ENCODE measurements around the gene RPUSD4. TPM values are rescaled to one million over a fixed set of nuclear protein-coding genes. Genes with fewer than 3 reads are reported as not detected.

RPUSD4 gene
- total RNA-seq, 1 donor from 2014 or later: 18.7 TPM

DNA sequence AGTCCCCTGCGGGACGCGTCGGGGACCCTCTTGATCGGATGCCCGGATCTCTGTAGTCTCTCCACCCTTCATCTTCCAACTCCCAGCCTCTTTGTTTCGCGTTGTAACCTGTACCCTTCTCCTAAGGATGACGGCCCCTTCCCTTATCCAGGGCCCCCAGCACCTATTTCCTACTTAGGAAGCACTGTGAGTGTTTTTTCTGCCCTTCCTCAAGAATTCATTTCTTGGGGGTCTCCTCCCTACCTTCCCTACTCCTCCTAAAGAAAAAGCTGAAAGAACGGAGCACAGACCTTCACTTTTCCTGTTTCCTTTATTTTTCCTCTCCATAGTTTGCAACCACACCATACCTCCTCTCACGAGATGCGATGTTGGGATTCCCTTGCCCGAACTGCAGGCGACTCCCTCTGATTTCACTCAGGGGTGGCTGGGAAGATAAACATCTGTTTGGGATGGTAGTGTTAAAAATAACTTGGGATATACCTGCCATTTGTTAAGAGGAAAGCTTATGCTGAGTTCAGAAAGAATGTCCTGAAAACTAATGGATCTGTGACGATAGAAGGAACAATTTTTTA is 725 bp upstream of the RPUSD4 start:
- DNase-seq (ENCODE audit: low spot score): no peak

DNA sequence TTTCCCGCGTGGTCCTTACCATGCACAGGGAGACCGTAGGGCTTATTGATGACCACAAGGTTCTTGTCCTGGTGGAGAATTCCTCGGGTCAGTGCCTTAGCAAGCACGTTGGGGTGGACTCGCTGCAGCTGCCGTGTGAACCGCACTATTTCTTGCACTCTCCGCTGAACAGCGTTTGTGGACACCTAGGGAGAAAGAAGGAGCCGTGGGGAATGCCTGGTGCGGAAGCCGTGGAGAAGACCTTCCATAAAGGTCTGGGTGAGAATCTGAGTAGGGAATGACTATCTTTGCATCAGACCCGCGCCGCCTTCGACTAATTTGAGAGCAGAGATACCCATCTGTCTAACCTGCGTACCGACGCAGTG is 597 bp downstream of the RPUSD4 start:
- DNase-seq (ENCODE audit: low spot score): no peak

DNA sequence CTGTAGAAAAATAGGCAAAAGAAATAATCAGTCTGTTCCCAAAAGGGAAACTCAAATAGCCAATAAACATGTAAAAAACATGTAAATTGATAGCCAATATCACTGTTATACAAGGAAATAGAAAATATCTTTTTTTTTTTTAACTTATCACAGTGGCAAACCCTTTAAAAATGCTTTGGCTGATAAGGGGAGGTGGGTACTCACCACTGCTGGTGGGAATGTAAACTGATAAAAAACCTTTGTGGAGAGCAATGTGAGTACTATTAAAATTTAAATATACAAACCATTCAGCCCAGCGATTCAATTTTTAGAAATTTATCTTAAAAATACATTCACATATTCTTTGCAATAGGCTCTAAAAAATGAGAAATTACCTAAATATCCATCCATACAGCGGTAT is 3.6 kb downstream of the RPUSD4 start:
- DNase-seq (ENCODE audit: low spot score): no peak

DNA sequence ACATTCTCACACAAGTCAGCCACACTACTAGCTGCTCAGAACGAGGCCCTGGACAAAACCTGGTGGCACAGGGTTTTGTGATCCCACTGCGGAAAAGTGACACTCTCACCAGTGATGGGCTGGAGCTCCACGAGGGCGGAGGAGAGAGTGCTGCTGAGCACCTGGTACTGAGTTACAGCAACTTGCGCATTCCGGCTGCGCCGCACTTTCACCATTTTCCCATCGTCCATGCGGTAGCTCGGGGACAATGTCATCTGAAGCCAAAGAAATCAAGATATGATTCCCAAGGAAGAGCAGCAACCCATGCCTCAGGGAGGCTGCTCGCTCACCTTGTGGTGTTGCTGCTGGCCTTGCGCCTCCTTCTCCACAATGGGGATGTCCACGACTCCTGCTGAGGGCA is 6.1 kb downstream of the RPUSD4 start:
- no peak for DNase-seq (ENCODE audit: low spot score)

DNA sequence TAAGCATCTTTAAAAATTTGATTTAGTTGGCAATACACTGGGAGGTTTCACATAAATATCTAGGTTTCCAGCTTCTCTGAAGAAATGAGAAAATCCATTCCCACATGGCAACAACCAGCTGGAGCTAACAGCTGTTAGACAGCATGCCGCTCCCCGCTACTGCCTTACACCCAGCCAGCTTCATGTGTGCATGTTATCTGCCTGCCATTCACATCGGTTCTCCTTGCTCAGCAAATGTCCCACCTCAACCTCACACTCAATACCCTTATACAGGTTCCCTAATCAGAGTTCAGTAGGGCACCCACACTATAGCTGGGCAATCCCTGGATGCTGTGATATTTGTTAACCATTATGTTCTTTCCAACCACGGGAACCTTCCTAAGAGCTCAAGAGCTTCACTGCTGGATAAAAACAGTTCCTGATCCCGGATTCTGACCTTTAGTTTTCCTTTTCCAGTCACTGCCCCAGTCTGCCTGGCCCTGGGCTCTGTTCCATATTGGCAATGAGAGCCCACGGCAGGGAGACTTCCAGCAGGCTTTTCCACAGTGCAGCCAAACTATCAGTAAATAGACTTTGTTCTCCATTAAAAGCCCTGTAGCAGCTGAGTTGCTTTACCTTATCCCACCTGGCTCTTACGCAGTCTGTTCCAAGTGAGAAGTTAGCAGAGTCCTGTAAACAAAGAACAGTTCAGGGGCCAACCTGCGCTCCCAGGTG is 8.6 kb downstream of the RPUSD4 start:
- DNase-seq (ENCODE audit: low spot score): no peak

DNA sequence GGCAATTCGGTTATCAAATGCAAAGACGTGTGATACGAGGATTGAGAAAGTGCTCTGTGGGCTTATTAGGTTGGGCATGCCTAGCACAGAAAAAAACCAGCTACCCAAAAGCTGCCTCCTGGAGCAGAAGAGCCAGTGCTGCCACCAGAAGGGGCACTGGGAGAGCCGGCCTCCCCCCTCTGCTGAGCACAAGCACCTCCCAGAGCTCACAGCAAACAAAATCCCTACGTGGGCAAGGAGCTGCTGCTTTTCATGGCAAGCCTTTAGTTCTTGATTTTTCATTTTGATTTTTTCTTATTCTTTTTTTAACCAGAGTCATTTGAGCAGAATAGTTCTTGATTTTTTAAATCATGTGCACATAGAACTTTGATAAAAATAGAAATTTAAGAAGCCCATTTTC is 12.8 kb downstream of the RPUSD4 start:
- DNase-seq (ENCODE audit: low spot score): no peak

DNA sequence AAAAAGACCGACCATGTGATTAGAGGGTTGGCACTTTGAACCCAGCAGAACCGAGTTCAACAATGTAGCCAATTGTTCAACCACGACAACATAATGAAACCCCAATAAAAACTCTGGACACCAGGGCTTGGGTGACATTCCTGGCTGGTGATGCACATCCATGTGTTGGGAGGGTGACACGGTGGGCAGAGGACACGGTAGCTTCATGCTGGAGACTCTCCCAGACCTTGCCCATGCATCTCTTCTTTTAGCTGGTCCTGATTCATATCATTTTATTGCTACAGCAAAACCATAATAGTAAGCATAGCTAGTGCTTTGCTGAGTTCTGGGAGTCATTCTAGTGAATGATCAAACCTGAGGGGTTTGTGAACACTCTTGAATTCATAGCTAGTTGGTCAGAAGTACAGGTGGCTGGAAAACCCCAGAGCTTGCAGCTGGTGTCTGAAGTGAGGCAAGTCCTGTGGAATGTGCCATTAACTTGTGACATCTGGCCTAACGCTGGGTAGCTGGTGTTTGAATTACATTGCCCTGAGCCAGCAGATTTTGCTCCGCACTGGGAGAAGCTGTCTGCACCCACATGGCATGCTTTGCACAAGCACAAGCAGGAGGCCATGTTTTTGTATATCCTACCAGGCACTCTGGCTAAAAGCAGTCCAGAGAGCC is 14.0 kb downstream of the RPUSD4 start:
- DNase-seq (ENCODE audit: low spot score): no peak

DNA sequence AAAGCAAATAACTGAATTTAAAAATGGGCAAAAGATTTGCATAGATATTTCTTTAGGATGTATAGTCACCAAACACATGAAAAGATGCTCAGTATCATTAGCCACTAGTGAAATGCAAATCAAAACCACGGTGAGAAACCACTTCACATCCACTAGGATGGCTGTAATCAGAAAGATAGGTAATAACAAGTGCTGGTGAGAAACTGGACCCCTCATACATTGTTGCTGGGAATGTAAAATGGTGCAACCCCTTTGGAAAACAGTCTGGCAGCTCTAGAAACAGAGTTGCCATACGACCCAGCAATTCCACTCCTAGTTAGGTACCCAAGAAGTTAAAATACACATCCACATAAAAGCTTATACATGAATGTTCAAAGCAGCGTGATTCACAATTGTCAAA is 16.3 kb downstream of the RPUSD4 start:
- DNase-seq (ENCODE audit: low spot score): no peak

DNA sequence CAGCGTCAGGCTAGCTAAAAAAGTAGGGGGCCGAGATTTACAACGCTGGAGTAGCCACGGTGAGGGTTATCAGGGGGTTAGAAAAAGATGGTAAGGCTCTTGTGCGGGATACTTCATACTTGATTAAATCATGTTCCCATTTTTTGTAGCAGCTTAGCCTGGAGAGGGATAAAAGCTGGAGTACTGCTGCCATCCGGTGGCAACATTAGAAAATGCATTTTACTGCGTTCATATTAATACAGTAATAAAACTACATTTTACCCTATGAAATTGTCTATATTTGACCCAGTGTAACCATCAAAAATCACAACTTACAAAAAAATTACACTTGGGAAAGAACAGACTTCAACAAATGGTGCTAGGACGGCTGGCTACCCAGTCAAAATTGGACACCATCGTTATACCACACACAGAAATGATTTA is 17.3 kb downstream of the RPUSD4 start:
- peak; percentile 33 for DNase-seq (ENCODE audit: low spot score)

DNA sequence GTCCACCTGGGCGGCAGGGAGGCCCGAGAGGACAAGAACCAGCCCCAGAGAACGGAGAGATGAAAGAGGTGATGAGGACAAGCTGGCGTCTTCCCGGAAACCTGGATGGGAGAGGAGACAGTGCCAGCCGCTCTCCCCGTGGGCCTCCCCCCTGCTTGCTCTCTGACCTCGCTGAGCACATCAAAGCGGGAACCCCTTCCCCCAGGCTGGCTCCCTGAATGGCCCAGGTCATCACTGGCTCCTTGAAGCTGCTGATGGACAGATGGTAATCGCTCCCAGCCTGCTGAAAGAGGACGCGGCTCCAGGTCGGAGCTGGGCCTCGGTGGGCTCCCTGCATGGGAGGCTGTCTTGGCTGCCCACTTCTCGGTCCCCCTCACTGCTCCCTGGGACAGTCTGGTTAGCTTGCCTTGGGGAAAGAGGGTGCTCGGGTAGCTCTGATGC is 18.4 kb downstream of the RPUSD4 start:
- no peak for DNase-seq (ENCODE audit: low spot score)

DNA sequence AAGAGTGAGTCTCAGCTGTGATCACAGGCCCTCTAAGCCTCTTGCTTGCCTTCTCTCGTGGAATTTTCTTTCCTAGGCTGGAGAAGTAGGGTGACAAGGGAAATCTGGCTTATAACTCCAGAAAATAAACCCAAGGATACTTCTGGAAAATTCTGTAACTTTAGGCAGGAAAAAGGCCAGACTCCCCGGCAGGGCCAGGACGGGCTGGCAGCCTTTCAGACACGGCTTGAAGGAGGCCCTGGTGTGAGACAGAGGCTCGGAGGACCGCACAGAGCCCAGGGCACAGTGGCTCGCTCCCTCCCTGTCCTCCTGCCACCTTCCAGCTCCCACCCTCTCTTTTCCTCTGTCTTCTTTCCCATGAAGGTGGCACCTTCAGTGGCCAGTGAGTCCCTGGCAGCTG is 19.1 kb downstream of the RPUSD4 start:
- no peak for DNase-seq (ENCODE audit: low spot score)

DNA sequence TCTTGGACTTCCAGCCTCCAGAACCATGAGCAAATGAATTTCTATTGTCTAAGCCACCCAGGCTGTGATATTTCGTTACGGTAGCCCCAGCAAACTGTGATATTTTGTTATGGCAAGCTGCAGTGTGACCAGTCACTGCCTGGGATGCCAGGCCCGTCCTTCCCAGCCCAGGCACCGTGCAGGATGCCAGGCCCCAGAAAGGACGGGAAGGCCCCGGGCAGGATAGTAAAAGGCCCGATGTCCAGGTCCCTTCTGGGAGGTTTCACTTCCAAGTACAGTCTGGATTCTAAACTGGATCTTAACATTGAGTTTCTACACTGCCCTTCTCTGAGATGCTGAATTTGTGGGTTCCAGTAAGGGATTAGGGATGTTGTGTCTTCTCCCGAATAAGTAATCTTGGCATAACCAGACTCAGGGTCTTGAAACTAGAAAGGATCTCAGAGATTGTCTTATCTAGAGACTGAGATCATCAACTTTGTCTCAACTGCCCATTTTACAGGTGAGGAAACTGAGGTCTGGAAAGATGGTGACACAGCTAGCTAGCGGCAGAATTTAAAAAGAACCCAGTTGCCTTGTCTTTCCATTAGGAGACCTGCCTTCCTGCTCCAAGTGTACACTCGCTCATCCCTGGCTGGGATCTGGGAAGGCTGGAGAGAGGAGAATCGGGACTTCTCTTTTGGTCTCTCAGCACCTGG is 19.9 kb downstream of the RPUSD4 start:
- no peak for DNase-seq (ENCODE audit: low spot score)

DNA sequence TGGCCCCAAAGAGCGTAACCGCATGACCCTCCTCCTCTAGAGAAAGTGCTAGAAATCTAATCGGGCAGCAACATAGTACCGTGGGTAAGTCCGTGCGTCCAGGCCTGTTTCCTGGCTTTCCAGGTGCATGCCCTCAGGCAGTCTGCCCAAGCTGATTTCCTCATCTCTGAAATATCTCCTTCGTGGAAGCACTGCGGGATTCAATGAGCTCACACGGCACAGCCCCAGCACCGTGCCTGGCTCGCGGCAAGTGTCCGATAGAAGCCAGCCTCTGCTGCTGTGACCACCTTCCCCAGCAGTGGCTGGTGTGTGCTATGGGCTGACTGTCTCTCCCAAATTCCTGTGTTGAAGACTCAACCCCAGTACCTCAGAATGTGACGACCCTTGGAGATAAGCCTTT is 20.7 kb downstream of the RPUSD4 start:
- DNase-seq (ENCODE audit: low spot score): no peak

DNA sequence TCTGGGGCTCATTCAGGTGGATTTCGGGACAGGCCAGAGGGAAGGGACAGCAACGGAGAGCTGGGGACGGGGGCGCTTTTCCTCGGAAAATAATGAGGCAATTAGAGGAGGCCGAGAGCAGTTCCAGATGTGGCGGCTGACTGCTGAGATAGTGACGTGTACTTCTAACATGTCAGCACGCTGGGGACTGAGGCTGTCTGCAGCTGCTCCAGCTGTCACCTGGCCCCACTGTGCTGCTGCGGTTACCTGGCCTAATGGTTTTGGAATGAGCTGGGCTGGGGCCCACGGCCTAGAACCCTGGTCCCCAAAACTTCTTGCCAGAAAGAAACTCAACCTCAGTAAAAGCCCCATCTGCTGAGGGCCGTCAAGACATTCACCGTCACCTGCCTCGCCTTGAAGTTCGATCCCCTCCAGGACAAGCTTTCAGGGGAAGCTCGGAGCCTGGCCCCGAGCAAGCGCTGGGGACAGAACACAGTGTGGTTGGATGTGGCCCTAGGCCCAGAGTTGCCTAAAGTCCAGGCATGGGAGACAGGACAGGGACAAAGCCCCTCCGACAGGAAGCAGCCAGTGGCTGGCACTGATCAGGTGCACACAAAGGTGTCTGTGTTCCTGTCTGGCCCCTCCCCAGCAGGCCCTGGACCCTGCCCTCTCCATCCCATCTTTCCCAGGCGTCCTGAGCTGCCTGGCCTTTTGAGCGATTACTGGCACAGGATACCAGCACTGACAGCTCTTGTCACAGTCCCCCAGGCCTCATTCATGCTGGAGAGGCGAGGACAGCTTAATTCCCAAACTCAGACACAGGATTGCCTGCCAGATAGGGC is 22.1 kb downstream of the RPUSD4 start:
- DNase-seq (ENCODE audit: low spot score): no peak

DNA sequence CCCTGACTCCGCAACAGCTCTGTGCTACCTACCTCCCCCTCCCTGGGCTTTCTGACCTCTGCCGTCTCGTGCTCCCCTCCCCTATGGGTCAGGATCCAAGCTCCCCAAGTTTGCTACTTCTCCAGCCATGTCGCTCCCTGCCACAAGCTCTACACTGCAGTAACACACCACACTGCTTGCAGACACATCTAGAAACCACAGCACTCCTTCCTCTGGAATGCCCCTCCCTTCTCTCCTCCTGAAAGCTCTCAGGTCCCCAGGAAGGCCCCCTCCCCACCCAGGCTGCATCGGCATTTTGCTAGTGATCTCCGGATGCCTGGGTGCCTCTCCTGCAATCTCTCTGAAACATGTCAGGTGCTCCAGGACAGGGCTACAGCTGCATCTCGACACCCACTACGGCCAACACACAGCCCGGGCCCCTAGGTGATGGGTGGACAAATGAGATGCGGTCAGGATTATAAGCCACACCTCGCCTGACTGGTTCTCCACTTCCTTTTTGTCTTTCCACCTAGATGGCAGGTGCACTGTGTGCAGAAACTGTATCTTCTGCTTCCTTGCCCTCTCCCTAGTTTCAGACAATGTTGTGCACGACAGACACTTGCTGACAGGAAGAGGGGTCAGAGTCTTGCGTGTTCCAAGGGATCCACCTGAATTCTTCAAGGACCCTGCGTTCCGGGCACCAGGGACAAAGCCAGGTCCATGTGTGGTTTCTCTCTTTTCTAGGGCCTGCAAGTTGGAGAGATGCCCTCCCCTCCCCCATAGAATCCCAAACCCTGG is 22.9 kb downstream of the RPUSD4 start:
- no peak for DNase-seq (ENCODE audit: low spot score)

DNA sequence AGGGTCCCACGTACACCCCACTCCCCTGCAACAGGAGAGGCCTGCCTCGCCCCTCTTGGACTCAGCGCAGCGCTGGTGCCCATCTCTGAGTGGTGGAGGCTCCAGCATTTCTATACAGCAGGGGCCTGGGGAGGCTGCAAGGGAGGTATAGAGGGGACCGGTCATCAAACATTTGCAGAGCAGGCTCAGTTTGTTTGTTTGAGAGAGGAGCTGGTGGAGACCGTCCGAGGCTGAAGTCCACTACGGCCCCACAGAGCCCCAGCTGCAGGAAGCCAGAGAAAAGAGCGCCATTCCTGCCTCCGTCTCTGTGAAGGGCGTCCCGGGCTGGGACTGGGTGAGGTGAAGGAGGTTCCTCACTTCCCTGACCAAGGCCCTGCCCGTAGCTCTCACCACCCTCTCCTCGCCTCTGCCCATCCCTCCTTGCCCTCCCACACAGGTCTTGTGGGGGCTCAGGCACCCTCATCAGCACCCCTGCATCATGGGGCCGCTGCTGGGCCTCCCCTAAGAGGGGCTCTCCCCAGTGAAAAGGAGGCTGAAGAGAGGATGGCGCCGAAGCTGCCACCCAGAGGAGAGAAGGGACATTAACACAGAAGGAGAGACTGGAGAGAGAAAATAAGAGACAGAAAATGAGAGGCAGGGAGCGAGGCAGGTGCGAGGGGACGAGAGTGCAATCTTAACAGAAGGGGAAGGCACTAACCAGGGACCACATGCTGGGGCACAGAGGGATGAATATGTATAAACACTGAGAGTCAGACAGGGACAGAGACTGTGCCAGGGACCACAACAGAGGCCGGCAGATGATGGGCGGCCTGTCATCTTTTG is 24.5 kb downstream of the RPUSD4 start:
- no peak for DNase-seq (ENCODE audit: low spot score)

DNA sequence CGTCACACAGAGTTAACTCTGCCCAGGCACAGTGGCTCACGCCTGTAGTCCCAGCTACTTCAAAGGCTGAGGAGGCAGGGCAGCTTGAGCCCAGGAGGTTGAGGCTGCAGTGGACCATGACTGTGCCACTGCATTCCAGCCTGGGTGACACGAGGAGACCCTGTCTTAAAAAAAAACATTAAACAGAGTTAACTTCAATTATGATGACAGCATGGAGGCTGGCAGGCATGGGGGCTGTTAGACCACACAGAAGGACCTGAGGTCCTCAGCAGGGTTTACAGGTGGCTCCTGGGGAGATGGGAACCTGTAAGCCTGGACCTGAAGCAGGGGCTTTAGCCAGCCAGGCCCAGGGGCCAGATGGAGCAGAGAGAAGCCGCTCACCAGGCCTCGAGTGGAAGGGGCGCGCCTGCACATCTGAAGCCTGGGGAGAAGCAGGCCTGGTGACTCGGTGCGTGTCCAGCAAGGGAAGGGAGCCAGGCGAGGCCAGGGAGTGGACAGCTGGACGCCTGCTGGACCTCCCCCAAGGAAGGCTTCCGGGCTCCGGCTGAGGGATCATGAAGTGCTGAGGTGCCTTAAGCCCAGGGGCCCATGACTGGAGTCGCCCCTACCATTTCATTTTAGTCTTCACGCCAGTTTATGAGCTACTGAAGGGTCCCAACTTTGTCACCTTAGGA is 25.3 kb downstream of the RPUSD4 start:
- DNase-seq (ENCODE audit: low spot score): no peak

DNA sequence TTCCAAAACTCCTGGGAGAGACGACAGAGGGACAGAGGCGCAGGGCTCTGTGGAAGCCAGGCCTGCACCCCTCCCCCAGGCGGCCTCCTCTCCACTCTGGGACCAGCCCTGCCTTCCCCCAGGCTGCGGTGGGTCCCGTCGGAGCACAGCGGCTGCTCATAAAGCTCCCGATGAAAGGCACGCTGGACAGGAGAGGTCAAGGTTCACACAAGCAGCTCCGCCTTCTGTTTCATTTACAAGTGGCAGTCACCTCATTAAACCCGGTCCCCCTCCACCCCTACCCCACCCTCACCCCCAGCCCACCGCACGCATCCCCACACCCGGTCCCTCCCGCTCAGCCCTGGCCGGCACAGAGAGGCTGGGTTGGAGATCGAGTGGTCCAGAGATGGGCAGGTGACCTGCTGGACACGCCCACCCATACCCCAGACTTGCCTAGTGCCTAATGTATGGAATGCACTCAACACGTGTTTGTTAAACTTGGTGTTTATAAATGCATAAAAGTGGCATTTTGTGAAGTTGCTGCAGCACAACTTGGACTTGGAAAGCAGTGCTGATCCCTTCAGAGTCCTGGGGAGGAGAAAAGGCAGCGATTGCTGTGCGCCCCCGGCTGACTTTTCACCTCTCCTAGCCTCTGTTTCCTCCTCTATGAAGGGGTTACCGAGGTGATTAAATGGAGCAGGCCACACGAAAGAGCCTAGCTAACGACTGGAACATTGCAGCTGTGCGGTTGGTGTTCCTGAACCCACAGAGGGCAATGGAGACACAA is 26.0 kb downstream of the RPUSD4 start:
- DNase-seq (ENCODE audit: low spot score): no peak
